ENCODE results near the gene GOLGA8S.

- TF ChIP-seq, protein P1, sequence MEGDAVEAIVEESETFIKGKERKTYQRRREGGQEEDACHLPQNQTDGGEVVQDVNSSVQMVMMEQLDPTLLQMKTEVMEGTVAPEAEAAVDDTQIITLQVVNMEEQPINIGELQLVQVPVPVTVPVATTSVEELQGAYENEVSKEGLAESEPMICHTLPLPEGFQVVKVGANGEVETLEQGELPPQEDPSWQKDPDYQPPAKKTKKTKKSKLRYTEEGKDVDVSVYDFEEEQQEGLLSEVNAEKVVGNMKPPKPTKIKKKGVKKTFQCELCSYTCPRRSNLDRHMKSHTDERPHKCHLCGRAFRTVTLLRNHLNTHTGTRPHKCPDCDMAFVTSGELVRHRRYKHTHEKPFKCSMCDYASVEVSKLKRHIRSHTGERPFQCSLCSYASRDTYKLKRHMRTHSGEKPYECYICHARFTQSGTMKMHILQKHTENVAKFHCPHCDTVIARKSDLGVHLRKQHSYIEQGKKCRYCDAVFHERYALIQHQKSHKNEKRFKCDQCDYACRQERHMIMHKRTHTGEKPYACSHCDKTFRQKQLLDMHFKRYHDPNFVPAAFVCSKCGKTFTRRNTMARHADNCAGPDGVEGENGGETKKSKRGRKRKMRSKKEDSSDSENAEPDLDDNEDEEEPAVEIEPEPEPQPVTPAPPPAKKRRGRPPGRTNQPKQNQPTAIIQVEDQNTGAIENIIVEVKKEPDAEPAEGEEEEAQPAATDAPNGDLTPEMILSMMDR (conservative IDR thresholded peaks at IDR 0.05; ENCODE audit: low read length): no peak
- TF ChIP-seq EZH2phosphoT487 (IDR thresholded peaks at IDR 0.05; ENCODE audit: borderline replicate concordance, low read depth, low read length): no peak
Measured at GRCh38 chr15:23385886-23386430, 31.4 kb downstream of the GOLGA8S start.

Measured in OCI-LY7 (cell line).